Right hindlimb (tissue), 1 donor: ENCODE results near the gene UBLCP1.

ENCODE experiments used
- DNase-seq: peaks from one replicate; pipeline ENCODE4 v3.0.0-alpha.2; 2018

UBLCP1 gene

GRCh38 chr5:159316519-159317383 is 53.7 kb downstream of the UBLCP1 start:
- DNase-seq: no peak

DNA sequence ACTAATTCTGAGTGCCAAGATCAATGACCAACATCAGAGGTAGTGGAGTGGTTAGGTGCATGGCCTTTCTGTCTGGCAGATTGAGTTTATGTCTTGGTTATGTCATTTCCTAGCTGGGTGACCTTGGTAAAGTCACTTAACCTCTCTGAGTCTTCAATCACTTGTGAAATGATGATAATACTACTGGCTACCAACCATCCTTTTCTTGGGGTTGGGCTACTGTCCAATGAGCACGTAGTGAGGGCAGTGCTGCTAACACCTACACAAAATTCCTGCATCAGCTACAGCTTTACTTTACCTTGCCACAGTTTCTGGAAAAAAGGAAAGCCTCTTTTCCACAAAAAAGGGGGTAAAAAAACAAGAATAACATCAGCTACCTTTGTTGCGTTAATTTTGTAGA is 54.8 kb downstream of the UBLCP1 start:
- no peak for DNase-seq

DNA sequence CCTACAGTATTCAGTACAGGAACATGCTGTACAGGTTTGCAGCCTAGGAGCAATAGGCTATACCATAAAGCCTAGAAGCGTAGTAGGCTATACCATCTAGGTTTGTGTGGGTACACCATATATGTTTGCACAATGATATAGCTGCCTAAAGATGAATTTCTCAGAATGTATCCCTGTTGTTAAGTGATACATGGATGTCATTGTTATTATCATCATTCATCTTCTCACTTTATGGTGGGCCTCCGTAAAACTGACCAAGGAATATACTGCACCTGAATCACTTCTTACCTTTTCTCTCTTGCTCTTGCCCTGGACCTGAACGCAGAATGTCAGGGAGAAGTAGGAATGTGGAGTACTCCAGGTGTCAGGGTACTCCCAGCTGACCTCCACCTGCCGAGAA is 55.4 kb downstream of the UBLCP1 start:
- DNase-seq: no peak

- no peak for DNase-seq
Measured at GRCh38 chr5:159319363-159319762, 56.3 kb downstream of the UBLCP1 start.

GRCh38 chr5:159319832-159320231 is 56.7 kb downstream of the UBLCP1 start:
- DNase-seq: no peak

GRCh38 chr5:159322180-159322579 is 59.1 kb downstream of the UBLCP1 start:
- DNase-seq: no peak

DNA sequence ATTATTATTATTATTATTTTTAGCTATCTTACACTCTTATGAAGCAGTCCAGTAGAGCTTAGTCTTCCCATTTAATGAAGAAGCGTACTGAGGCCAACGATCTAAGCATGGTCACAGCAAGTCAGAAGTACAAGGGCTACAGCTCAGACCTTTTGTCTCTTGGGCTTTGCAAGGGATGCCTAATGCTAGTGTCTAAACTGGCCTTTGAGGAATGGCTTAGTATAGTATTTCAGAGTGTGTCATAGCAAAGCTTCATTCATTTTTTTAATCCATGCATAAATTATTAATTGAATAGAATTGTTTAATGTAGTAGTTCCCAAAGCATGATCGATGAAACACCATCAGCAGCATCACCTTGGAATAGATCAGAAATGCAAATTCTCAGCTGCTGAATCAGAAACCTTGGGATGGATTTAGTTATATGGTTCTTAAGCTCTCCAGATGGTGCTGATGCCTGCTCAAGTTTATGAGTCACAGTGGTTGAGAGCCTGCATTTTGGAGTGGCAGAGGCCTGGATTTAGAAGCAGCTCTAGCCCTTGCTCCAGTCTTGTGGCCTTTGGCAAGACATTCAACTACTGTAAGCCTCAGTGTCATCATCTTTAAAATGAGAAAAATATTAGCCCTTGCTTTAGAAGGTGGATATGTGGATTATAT is 61.1 kb downstream of the UBLCP1 start:
- DNase-seq: no peak

DNA sequence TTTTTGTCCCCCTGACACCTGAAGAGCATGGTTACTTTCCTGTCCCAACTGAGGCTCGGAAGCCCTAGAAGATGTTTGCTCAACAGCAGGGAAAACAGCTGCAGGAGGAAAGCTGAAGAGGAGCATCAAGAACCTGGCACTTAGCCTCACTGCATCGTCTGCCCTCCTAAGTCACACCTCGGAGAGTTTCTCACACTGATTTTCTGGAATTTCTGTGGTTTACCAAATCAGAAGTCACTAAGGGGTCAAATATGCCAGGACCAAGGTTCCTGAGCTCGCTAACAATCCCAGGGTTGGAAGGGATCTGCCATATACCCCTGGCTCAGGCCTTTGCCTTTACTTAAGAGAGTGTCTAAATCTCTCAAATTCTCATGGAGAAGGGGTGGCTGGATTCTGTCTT is 61.9 kb downstream of the UBLCP1 start:
- no peak for DNase-seq

DNA sequence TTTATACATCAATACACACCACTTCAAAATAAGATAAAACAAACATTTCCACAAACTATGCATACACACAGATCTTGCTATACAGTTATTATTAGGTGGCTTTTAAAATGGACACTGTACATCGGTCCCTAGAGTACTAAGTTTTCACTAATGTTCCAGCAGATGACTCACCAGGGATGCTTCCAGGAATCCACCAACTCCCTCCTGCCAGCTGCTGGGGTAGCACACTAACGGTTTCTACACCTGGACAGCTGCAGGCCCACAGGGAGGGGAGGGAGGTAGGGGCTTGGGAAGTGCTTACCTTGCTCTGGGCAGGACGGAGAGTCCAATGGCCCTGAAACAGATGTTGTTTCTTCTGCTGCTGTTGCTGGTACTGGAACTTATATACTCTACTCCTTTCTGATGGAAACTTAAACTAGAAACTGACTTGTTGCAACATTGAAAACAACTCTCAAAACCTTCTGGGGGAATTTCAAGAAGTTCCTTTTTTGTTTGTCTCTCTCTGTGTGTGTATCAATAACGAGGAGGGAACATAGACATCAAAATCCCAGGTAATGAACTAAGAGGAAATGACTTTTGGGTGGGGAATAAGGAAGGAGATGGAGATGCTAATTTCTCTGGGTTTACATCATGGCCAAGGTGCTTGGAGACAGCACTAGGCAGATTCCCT is 67.2 kb downstream of the UBLCP1 start, which contains the start of gene IL12B:
Gene IL12B, minus strand, starts transcription at position 357 of the 670 bp plus-strand sequence. CDS start 3,705 bp downstream, outside the sequence.
- DNase-seq: no peak

DNA sequence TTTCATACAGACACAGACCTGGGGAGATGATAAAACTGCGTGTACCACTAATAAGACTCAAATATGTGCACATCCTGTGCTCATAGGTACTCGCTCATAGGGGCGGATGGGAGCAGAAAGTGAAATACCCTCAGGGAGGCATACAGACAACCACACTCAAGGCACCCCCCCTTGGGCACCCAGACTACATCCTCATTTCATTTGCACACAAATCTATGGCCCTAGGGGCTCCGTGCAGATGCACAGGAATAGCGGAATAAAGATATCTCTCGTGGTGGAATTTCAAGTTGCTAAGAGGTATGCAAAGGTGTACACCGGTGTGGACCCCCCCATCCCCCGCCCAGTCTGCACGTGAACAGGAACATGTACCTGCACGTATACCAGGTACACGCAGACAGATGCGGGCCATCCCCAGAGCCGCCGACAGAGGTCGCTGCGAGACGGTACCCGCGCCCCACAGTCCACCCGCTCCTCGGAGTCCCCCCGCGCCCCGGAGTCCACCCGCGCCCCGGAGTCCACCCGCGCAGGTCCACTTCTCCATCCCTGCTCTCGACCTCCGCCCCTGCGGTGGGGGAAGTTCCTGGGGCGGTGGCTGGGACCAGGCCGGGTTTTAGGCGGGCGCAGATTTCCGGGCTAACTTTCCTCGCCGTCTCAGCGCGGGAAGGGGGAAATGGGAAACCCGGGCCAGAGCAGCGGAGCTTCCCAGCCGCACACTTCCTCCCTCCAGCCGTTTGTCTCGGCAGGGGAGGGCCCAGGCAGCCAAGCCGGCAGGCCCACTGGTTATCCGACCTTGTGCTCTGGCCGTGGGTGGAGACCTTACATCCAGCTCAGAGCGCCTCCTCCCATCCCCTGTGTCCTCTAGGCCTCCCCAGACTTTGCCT is 68.2 kb downstream of the UBLCP1 start:
- DNase-seq: peak; percentile 71

DNA sequence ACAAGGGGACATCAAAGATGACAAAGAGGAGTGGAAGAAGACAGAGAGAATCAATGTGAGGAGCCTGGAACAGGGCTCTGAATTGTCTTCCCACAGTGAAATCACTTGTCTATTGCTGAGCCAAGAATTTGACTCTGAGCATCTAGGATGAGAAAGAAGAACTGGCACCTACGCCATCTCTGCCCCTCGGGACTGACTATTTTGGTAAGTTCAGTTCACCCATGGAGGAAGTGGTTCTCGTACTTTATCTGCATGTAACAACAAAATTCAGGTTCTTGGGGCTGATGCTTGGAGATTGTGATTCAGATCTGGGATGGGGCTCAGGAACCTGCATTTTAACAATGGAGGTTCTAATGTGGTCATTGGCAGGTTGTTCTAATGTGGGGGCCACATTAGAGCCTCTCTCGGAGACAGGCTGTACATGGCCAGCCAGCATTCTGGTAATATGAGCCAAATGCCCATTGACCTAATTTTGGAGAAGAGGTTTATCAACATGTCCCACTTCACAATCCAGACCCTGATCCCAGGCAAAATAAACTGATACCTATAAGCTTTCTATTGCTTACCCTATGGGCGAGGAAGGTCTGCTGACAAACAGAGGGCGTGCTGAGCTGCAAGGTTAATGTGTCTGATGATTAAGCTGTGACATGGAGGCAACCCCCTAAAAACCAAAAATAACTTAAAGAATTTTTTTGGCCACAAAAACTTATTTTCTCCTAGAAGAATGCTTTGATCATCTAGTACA is 69.9 kb downstream of the UBLCP1 start:
- no peak for DNase-seq

- DNase-seq: no peak
Measured at GRCh38 chr5:159333545-159333925, 70.4 kb downstream of the UBLCP1 start.
